Measurements from ENCODE around the gene CCDC201.
"Not testable (repeated sequence)": the region's sequence is repeated elsewhere in the genome, so short reads cannot be mapped to it uniquely, and the experiment has no call there.

Gene CCDC201

DNA sequence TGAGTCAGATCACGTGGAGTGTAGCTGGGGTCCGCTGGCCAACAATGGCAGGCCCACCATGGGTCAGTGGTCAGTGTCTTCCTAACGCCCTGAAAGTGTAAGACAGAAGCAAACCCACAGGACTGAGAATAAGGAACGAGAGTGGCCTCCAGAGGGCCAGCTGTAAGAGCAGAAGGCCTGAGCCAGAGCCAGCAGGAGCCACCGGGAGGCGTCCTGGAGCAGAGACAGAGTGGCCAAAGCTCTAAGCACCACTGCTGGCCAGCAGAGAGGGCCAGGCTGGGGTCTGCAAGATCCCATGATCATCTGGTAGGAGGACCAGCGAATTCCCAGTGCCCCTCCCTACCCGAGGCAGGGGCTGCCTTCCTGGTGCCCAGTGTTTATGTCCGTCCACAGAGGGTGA, 9.2 kb downstream of the CCDC201 start:
- TF ChIP-seq, protein P1, sequence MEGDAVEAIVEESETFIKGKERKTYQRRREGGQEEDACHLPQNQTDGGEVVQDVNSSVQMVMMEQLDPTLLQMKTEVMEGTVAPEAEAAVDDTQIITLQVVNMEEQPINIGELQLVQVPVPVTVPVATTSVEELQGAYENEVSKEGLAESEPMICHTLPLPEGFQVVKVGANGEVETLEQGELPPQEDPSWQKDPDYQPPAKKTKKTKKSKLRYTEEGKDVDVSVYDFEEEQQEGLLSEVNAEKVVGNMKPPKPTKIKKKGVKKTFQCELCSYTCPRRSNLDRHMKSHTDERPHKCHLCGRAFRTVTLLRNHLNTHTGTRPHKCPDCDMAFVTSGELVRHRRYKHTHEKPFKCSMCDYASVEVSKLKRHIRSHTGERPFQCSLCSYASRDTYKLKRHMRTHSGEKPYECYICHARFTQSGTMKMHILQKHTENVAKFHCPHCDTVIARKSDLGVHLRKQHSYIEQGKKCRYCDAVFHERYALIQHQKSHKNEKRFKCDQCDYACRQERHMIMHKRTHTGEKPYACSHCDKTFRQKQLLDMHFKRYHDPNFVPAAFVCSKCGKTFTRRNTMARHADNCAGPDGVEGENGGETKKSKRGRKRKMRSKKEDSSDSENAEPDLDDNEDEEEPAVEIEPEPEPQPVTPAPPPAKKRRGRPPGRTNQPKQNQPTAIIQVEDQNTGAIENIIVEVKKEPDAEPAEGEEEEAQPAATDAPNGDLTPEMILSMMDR (IDR thresholded peaks at IDR 0.05; ENCODE audit: borderline replicate concordance, insufficient read depth, low read depth, low read length) = no peak
- no peak overlapping the region for H3K4me3 ChIP-seq (ENCODE audit: low read depth, low read length)

DNA sequence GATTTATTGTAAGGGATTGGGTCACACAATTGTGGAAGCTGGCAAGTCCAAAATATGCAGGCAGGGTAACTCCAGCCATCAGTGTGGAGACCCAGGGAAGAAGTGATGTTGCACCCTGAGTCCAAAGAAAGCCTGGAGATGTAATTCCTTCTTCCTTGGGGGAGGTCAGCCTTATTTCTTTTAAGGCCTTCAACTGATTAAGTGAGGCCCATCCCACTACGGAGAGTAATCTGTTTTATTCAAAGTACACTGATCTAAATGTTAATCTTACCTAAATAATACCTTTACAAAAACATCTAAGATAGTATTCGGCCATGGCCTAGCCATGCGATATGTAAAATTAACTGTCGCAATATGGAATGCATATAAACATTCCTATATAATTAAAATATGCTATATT, 16.0 kb downstream of the CCDC201 start:
- not testable (repeated sequence) for H3K4me3 ChIP-seq (ENCODE audit: low read depth, low read length)

DNA sequence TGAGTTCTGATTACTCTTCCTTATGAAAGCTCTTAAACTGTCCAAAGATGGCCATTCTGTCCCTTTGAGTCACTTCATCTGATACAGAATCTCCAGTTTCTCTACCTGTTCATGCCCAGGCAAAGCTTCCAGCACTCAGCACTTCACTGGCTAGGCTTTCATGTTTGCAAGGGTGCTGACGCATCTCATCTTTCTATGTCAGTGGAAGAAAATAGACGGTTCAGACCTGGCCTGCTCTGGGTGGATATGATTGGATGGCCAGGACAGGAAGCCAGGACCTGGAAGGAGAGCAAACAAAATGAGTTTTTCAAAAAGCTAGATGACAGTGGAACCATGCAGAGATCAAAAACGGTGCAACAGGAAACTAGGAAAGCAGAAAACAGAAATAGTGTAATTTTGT, 17.2 kb downstream of the CCDC201 start:
- H3K4me3 ChIP-seq (ENCODE audit: low read depth, low read length) = not testable (repeated sequence)

GRCh38 chr7:45853491-45853890, 19.4 kb downstream of the CCDC201 start:
- H3K4me3 ChIP-seq (ENCODE audit: low read depth, low read length) = not testable (repeated sequence)

- H3K4me3 ChIP-seq (ENCODE audit: low read depth, low read length) = not testable (repeated sequence)
Measured at GRCh38 chr7:45852984-45853383, 19.9 kb downstream of the CCDC201 start.

DNA sequence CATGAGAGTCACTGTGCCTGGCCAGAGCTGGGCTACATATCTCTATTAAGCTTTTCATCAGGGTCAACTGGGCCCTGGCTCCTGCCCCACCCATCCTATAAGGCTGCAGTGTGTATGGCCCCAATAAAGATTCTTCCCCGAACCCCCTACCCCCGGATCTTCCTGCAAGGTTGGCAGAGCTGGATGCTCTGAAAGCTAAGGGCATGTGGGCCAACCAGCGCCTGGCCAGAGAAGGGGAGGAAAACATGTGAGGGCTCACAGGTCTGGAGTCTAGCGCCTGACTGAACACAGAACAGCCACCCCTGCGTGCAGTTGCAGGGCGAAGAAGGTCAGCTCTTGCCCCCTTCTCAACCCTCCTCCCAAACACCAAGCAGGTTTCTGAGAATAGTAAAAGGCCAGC, 24.1 kb downstream of the CCDC201 start:
- not testable (repeated sequence) for H3K4me3 ChIP-seq (ENCODE audit: low read depth, low read length)

DNA sequence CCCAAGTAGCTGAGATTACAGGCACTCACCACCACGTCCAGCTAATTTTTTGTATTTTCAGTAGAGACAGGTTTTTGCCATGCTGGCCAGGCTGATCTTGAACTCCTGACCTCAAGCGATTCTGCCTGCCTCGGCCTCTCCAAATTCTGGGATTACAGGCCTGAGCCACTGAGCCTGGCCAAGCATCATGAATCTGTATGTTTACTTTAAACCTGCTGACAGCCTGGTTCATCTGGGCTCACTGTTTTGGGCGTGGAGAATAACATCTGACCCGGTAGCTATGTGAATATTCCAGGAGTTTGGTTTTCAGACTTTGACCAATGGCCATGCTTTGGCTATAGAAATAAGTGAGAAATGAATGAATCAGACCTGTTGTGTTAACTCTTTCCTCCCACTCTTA, 26.3 kb downstream of the CCDC201 start:
- not testable (repeated sequence) for H3K4me3 ChIP-seq (ENCODE audit: low read depth, low read length)

DNA sequence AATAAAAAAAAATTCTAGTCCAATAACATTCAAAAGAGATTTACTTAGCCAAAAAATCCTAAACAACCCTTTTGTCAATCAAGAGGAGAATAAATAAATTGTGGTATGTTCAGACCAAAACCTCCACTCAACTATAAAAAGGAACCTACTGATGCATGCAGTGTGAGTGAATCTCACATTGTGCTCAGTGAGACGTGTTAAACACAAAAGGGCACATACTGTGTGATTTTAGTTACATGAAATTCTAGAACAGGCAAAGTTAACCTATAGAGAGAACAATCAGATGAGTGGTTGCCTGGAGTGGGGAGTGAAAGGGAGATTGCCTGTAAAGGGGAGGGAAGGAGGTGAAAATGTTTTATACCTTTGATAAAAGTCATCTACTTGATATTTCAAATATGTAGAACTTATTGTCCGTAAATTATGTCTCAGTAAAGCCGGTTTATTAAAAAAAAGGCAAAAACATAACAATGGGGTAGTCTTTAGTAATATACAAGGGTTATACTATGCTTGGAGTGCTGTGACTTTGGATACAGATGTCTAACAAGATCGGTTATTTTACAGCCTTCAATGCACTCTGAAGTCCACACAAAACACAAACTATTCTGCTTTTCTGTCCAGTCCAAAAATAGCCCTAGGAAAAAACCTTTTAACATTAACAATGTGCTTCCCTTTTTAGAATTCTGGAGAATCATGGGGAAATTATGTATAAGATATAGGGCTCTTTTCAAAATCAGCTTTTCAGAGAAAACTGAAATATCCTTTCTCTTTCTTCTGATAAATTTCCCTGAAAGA, 30.8 kb downstream of the CCDC201 start:
- not testable (repeated sequence) for H3K4me3 ChIP-seq (ENCODE audit: low read depth, low read length)

- H3K4me3 ChIP-seq (ENCODE audit: low read depth, low read length) = not testable (repeated sequence)
Measured at GRCh38 chr7:45838852-45839251, 34.0 kb downstream of the CCDC201 start.

GRCh38 chr7:45832433-45833177, 40.3 kb downstream of the CCDC201 start:
- not testable (repeated sequence) for H3K4me3 ChIP-seq (ENCODE audit: low read depth, low read length)

- H3K4me3 ChIP-seq (ENCODE audit: low read depth, low read length) = not testable (repeated sequence)
Measured at GRCh38 chr7:45829846-45830245, 43.0 kb downstream of the CCDC201 start.

GRCh38 chr7:45827731-45828130, 45.2 kb downstream of the CCDC201 start:
- not testable (repeated sequence) for H3K4me3 ChIP-seq (ENCODE audit: low read depth, low read length)

DNA sequence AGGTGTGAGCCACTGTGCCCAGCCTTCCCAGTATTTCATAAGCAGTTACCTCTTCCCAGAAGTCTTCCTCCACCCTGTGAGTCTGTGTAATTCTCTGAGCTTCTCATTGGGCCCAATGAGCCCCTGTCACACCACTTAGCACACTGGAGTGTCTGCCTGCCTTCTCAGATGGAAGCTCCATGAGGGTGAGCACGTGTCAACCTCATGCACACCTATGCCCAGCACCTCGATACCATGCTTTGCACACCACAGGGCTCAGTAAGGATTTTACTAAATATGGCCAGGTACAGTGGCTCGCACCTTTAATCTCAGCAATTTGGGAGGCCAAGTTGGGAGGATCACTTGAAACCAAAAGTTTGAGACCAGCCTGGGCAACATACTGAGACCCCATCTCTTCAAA, 46.3 kb downstream of the CCDC201 start:
- not testable (repeated sequence) for H3K4me3 ChIP-seq (ENCODE audit: low read depth, low read length)

DNA sequence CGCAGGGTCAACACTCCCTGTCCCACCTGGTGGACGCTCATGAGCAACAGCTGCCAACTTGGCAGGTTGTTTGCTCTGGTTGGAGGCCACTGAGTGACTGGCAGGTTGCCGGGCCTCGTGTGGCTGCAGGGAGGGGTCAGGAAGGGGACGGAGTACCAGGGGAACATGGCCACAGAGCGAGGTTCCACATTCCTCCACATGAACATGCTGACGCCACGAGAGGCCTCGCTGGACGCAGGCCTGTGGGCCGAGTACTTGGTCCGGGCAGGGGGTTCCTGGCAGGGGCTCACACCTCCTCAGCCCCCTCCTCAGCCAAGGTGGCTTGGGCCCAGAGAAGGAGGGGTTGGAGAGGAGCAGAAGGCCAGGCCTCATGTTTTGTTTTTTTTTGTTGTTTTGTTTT, 54.1 kb downstream of the CCDC201 start:
- not testable (repeated sequence) for H3K4me3 ChIP-seq (ENCODE audit: low read depth, low read length)

DNA sequence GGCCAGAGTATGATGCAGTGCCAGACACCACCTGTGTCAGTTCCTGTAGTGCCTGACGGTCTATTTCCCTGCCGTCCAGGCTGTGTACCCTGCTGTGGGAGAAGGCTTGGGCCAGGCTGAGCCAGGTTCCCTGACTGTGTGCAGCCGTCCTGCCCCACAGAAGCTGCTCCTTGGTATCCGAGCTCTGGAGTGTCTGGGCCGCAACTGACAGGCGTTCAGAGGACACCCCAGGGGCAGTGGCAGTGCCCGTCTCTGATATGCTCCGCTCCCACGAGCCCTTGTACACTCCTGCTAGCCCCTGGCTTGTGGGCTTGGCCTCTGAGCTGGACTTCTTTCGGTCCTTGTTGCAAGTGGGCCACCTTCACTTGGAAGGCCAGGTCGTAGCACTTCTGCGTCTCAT, 55.0 kb downstream of the CCDC201 start:
- H3K4me3 ChIP-seq (ENCODE audit: low read depth, low read length) = not testable (repeated sequence)

DNA sequence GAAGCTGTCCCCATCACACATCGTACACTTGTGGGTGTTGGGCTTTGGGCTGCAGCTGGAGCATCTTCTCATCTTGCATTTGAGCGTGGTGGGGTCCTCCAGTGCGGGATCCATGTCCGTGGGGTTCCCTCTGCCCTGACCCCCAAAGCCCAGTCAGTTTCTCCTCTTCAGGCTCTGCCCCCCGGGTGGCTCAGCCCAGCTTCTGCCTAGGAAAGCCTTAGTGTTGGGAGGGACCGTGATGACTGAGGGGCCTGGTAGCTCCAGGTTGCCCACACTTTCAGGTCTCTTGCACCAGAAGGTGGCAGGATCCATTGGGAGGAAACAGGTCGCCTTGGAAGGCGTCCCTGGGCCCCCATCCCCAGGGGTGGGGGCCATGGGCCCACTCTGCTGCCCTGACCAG, 55.9 kb downstream of the CCDC201 start:
- not testable (repeated sequence) for H3K4me3 ChIP-seq (ENCODE audit: low read depth, low read length)

GRCh38 chr7:45814216-45815118, 58.4 kb downstream of the CCDC201 start:
- not testable (repeated sequence) for H3K4me3 ChIP-seq (ENCODE audit: low read depth, low read length)

GRCh38 chr7:45813771-45814170, 59.1 kb downstream of the CCDC201 start:
- H3K4me3 ChIP-seq (ENCODE audit: low read depth, low read length) = not testable (repeated sequence)
